Measurements from ENCODE around the gene PLXNA1.

The PLXNA1 gene

DNA sequence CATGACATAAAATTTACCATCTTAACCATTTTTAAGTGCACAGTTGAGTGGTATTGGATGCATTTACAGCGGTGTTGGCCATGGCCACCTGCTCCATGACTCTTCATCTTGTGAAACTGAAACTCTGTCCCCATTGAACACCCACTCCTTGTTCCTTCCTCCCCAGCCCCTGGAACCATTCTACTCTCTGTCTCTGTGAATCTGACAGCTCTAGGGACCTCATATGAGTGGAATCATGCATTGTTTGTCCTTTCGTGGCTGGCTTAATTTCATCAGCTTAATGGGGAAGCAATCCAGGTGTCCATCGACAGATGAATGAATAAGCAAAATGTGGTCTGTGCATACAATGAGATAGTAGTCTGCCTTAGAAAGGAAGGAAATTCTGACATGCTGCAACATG, 42.5 kb downstream of the PLXNA1 start:
- TF ChIP-seq, protein P1, sequence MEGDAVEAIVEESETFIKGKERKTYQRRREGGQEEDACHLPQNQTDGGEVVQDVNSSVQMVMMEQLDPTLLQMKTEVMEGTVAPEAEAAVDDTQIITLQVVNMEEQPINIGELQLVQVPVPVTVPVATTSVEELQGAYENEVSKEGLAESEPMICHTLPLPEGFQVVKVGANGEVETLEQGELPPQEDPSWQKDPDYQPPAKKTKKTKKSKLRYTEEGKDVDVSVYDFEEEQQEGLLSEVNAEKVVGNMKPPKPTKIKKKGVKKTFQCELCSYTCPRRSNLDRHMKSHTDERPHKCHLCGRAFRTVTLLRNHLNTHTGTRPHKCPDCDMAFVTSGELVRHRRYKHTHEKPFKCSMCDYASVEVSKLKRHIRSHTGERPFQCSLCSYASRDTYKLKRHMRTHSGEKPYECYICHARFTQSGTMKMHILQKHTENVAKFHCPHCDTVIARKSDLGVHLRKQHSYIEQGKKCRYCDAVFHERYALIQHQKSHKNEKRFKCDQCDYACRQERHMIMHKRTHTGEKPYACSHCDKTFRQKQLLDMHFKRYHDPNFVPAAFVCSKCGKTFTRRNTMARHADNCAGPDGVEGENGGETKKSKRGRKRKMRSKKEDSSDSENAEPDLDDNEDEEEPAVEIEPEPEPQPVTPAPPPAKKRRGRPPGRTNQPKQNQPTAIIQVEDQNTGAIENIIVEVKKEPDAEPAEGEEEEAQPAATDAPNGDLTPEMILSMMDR (IDR thresholded peaks at IDR 0.05; ENCODE audit: low read depth, low read length, missing control alignments): no peak
- H3K4me3 ChIP-seq (ENCODE audit: low read depth, low read length): no peak overlapping the region
- DNase-seq (ENCODE audit: low read depth): no peak

DNA sequence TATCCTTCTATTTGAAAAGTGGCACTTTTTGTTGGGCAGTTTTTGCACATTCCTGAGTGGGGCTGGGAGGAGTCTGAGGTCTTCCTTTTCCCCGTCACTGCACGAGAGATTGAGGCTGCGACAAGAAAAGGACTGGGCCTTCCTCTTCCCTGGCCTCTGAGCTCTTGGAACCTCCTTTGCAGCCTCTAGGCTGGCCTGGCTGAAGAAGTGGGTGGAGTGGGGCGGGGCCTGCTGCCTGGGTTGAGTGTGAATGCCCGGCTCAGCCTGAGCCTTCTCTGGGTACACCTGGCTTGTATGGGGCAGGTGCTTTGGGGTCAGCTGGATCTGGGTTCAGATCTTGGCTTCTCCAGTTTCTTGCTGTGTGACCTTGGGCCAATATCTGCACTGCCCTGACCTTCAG, 43.1 kb downstream of the PLXNA1 start:
- no peak for DNase-seq (ENCODE audit: low read depth)
- TF ChIP-seq, protein P1 (IDR thresholded peaks at IDR 0.05; ENCODE audit: low read depth, low read length, missing control alignments): no peak

DNA sequence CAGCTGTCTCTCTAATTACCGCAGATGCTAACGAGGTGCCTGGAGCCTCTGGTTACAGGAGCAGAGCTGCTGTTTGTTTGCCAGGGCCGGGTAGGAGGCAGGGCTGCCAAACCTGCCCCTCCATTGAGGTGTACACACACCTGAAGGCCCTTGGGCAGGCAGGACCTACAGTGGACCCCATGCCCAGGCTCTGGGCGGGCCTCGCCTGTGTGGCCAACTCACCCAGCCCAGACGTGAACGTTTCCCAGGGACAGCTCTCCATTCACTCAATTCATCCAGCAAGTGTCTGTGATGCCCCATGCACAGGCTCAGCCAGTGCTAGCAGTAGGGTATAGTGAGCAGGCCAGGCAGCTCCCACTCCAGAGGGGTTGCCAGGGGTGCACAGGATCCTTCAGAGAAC, 43.7 kb downstream of the PLXNA1 start:
- TF ChIP-seq, protein P1 (IDR thresholded peaks at IDR 0.05; ENCODE audit: low read depth, low read length, missing control alignments): no peak
- H3K4me3 ChIP-seq (ENCODE audit: low read depth, low read length): no peak overlapping the region
- no peak for DNase-seq (ENCODE audit: low read depth)

More for the DNA sequence above, 43.1 kb downstream of the PLXNA1 start:
- no peak overlapping the region for H3K4me3 ChIP-seq (ENCODE audit: low read depth, low read length)

DNA sequence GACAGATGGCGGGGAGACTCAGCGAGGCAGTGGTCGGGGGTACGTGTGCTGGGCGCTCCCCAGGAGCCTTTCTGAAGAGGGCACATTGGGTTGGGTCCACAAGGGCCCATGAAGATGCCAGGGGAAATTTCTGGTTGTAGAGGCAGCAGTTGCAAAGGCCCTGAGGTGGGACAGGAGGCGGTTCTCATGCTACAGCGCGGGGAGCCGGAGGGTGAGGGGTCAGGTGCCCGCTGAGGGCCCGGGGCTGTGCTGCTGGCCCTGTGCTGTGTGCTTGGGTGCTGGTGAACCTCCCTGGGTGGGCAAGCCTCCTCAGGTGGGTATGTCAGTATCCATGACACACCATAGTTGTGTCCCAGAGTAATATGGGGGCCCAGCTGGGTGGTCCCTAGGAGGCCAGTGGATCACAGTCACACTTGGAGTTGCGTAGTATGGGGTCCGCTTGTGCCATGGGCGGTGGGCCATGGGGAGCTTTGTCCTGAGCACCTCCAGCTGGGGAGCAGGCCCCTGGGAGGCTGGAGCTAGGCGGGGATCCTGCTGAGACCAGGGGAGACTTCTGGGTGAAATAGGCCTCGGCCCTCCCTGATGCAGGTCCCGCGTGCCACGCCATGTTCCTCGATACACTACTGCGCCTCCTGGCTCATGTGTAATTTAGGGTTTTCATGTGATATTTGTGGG, 44.3 kb downstream of the PLXNA1 start:
- DNase-seq (ENCODE audit: low read depth): no peak
- TF ChIP-seq, protein P1 (IDR thresholded peaks at IDR 0.05; ENCODE audit: low read depth, low read length, missing control alignments): no peak
- H3K4me3 ChIP-seq (ENCODE audit: low read depth, low read length): no peak overlapping the region

DNA sequence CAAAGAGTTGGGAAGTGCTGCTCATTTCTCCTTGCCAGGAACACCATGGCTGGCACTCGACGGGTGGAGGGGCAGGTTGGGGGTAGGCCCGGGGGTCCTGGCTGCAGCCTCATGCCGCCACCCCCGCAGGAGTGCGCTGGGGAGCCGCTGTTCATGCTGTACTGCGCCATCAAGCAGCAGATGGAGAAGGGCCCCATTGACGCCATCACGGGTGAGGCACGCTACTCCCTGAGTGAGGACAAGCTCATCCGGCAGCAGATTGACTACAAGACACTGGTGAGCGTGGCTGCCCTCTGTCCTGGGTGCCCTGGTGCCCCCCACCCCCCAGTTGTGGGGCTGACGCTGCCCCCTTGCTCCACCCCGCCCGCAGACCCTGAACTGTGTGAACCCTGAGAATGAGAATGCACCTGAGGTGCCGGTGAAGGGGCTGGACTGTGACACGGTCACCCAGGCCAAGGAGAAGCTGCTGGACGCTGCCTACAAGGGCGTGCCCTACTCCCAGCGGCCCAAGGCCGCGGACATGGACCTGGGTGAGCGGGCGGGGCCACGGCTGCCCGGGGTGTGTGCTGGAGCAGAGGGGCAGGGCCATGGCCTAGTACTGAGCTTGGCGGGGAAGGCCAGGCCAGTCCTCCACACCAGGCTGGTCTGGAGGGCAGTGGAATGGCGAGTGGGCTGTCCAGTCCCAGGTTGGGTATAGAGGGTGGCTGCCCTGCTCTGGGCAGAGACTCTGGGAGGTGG, 45.1 kb downstream of the PLXNA1 start:
- TF ChIP-seq, protein P1 (IDR thresholded peaks at IDR 0.05; ENCODE audit: low read depth, low read length, missing control alignments): no peak
- H3K4me3 ChIP-seq (ENCODE audit: low read depth, low read length): no peak overlapping the region
- no peak for DNase-seq (ENCODE audit: low read depth)

DNA sequence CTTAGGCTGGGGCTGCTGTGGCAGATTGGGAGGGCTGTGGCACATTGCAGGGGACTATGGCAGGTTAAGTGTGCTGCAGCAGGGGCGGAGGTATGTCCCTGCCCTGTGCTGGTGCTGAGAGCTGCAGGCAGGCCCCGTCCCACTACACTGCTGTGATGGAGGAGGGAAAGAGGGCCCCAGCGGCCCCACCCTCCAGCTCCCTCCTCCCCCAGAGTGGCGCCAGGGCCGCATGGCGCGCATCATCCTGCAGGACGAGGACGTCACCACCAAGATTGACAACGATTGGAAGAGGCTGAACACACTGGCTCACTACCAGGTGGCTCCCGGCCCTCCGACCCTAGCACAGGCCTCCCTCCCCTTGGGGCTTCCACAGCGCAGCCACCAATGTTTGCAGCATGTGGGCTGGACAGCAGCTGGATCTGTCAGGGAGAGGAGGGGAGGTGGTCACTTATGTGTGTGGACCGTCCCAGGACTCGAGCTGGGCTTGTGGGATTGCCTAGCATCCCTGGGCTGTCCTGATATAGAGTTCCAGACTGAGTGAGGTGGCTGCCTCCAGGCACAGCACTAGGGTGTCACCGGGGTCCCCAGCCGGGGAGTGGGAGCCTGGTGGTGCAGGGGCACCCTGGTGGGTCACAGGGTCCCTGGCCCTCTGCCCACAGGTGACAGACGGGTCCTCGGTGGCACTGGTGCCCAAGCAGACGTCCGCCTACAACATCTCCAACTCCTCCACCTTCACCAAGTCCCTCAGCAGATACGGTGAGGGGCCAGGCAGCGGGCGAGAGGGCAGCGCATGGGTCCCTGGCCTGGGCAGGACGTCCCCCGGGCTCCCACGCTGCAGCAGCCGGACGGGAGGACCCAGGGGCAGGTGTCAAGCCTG, 46.1 kb downstream of the PLXNA1 start:
- no peak overlapping the region for H3K4me3 ChIP-seq (ENCODE audit: low read depth, low read length)
- DNase-seq (ENCODE audit: low read depth): no peak
- TF ChIP-seq, protein P1 (IDR thresholded peaks at IDR 0.05; ENCODE audit: low read depth, low read length, missing control alignments): no peak

Data from GM12864 (cell line).